ENCODE measurements around the gene ELK3. TPM values are rescaled to one million over a fixed set of nuclear protein-coding genes. Genes with fewer than 3 reads are reported as not detected.

The ELK3 gene
- polyA plus RNA-seq, 1 experiment, result 20.9 TPM

DNA sequence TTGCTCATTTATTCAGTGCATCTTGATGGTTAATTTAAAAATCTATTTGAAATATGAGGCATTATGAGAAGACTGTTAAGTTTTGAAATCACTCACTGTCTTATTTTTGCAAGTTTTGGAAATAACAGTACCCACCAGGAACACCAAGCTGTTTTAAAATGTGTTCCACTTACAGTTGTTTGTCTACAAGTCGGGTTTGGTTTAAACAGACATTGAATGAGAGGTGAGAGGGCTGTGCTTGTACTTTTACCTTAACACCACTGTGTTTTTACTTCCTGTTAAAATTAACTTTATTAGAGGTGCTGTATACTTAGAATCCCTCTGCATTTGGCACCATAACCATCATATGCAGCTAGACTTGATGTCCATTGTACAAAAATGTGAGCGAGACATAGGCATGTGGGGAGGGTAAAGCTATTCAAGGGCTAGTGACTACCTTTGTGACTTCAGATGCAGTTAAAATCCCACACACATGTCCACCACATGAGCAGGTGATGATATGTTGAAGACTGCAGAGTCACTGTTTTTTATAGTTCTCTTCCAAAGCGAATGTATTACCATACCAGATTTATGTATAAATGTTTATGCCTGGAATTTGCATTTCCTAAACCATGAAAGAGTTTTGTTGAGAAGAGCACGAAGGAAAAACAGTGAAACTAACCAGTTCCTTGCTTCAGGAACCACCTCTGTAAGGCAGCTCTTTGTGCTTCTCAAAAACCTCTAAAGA, 12.9 kb downstream of the ELK3 start:
- no peak overlapping the region for H3K4me3 ChIP-seq (ENCODE audit: low read depth, low read length)
- H3K36me3 ChIP-seq (ENCODE audit: control insufficient read depth, insufficient read depth, low read length), result no peaks in the 10 kb centered on the region
- ChIA-PET CTCF (interaction anchor here (1.1 to 1.6 kb wide), 2 partner anchors 8 to 309 kb away, joined by 3 to 8 read pairs; no protein-coding TSS in a partner anchor), POLR2A (no interaction called here)
- no peak for DNase-seq (ENCODE audit: low read depth)
- TF ChIP-seq, protein P1, sequence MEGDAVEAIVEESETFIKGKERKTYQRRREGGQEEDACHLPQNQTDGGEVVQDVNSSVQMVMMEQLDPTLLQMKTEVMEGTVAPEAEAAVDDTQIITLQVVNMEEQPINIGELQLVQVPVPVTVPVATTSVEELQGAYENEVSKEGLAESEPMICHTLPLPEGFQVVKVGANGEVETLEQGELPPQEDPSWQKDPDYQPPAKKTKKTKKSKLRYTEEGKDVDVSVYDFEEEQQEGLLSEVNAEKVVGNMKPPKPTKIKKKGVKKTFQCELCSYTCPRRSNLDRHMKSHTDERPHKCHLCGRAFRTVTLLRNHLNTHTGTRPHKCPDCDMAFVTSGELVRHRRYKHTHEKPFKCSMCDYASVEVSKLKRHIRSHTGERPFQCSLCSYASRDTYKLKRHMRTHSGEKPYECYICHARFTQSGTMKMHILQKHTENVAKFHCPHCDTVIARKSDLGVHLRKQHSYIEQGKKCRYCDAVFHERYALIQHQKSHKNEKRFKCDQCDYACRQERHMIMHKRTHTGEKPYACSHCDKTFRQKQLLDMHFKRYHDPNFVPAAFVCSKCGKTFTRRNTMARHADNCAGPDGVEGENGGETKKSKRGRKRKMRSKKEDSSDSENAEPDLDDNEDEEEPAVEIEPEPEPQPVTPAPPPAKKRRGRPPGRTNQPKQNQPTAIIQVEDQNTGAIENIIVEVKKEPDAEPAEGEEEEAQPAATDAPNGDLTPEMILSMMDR (IDR thresholded peaks at IDR 0.05; ENCODE audit: insufficient read depth, low read depth, low read length), result no peak
- no peaks in the 10 kb centered on the region for H3K27me3 ChIP-seq (ENCODE audit: control insufficient read depth, insufficient read depth, low read length)

DNA sequence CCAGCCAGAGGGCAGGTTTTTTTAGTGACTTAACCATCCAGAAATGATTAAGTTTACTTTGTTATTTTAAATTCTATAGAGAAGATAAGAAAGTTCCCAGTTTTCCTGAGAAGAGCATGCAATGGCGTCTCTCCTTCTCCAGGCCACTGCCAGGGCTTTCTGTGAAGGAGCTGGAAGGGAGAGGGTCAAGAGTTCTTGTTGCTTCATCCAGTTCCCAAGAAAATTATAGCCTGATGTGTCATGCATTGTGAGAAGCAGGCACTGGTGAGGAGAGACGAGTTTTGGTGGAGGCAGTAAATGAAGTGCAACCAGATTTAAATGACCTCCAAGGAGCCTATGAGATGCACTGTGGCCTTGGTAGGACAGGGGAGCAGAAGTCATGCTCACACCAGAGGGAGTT, 14.2 kb downstream of the ELK3 start:
- no peaks in the 10 kb centered on the region for H3K36me3 ChIP-seq (ENCODE audit: control insufficient read depth, insufficient read depth, low read length)
- H3K4me3 ChIP-seq (ENCODE audit: low read depth, low read length), result no peak overlapping the region
- ChIA-PET CTCF (interaction anchor here (0.7 to 1.6 kb wide), 4 partner anchors 9 to 307 kb away, joined by 3 to 8 read pairs (median 4); no protein-coding TSS in a partner anchor), POLR2A (no interaction called here)
- no peaks in the 10 kb centered on the region for H3K27me3 ChIP-seq (ENCODE audit: control insufficient read depth, insufficient read depth, low read length)
- DNase-seq (ENCODE audit: low read depth), result no peak
- TF ChIP-seq, protein P1 (IDR thresholded peaks at IDR 0.05; ENCODE audit: insufficient read depth, low read depth, low read length), result no peak

DNA sequence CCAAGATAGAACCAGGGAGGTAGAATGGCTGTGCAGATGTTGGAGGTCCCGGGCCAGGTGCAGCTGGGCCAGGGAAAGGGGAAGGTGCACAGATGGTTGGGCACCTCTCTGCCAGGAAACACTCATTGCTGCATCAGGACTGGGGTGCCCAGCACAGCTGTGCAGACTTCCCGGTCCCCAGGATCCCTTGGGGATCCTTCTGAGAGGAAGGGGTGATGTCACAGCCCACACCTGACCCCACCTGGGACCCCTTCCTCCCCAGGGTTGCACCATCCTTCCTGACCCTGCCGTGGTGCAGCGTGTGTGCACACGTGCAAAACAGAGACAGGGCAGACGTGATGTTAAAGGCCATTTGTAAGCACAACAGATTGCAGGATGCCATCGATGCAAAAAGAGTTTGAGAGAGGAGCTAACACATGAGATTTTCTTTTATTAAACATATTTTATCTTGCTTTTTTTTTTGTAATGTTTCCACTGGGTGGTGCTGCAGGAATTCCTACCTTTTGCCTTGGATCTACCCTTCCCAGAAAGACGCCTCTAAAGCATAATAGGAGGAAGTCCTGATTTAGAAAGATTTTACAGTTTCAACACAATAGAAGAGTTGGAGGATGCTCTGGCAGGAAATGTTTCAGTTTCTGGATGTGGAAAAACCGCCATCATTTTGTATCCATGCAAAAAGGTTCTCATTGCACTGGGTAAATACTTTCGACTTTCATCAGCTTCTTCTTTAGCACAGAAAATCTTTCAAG, 14.8 kb downstream of the ELK3 start:
- no peak overlapping the region for H3K4me3 ChIP-seq (ENCODE audit: low read depth, low read length)
- CTCF ChIA-PET, result interaction anchor here (0.7 to 4.5 kb wide), 6 partner anchors 10 to 307 kb away, joined by 3 to 32 read pairs (median 4); no protein-coding TSS in a partner anchor
- POLR2A ChIA-PET, result no interaction called here

DNA sequence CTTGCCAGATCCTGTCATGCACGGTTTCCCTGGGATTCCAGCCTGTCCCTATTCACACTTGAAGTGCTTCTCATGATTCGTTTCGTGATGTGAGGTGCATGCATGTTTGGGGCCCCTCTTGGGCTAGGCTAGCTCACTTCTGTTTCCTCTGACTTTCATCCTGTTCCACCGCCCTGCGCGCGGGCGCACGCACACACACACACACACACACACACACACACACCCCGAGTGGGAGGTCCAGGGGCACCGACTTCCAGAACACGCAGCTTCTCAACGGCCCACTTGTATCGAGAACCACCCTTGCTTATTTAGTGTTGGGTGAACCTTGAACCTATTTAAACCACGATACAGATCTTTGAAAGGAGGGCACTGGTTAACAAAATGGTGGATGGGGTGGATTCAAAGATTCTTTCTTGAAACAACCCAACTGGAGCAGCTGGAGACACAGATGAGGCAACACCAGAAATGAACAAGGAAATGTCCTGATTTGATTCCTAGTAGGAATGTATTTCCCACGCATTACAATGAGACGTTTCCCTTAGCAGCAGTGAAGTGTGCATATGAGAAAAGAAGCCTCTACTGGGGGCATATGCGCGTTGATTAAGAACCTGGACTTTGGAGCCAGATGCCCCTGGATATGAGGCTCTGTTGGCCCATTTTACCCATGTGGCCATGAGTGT, 16.3 kb downstream of the ELK3 start:
- DNase-seq (ENCODE audit: low read depth), result no peak
- Histone ChIP-seq H3K27me3 (ENCODE audit: control insufficient read depth, insufficient read depth, low read length) (no peaks in the 10 kb centered on the region), H3K36me3 (ENCODE audit: control insufficient read depth, insufficient read depth, low read length) (no peaks in the 10 kb centered on the region), H3K4me3 (ENCODE audit: low read depth, low read length) (no peak overlapping the region)
- TF ChIP-seq, protein P1 (IDR thresholded peaks at IDR 0.05; ENCODE audit: insufficient read depth, low read depth, low read length), result no peak
- ChIA-PET CTCF (interaction anchor here (0.6 to 4.5 kb wide), 7 partner anchors 8 to 306 kb away, joined by 3 to 32 read pairs (median 4); partner anchors contain the start of gene CDK17), POLR2A (no interaction called here)

More for the DNA sequence above, 14.8 kb downstream of the ELK3 start:
- Histone ChIP-seq H3K27me3 (ENCODE audit: control insufficient read depth, insufficient read depth, low read length) (no peaks in the 10 kb centered on the region), H3K36me3 (ENCODE audit: control insufficient read depth, insufficient read depth, low read length) (no peaks in the 10 kb centered on the region)
- no peak for DNase-seq (ENCODE audit: low read depth)
- TF ChIP-seq, protein P1 (IDR thresholded peaks at IDR 0.05; ENCODE audit: insufficient read depth, low read depth, low read length), result no peak

DNA sequence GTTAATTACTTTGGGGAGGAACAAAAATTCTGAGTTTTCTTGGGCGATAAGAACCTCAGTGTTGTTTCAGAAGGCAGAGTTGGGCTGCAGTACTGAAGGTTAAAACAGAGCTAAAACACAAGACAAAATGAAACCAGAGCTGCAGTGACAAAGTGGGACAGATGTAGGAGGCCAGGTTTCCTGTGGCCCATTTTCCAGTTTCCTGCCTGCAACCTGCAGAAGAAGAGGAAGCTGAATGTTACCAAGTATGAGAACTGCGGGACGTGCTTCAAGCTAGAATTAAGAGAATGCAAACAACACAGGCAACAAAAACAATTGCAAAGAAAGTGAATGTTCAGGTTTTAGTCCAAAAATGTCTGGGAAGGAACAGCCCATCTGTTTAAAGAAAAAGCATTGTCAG, 17.8 kb downstream of the ELK3 start:
- no peaks in the 10 kb centered on the region for H3K27me3 ChIP-seq (ENCODE audit: control insufficient read depth, insufficient read depth, low read length)
- POLR2A ChIA-PET, result no interaction called here
- no peaks in the 10 kb centered on the region for H3K36me3 ChIP-seq (ENCODE audit: control insufficient read depth, insufficient read depth, low read length)
- DNase-seq (ENCODE audit: low read depth), result no peak
- CTCF ChIA-PET, result interaction anchor here (1.0 to 4.5 kb wide), 6 partner anchors 10 to 305 kb away, joined by 3 to 32 read pairs (median 4); partner anchors contain the start of gene CDK17
- H3K4me3 ChIP-seq (ENCODE audit: low read depth, low read length), result no peak overlapping the region
- TF ChIP-seq, protein P1 (IDR thresholded peaks at IDR 0.05; ENCODE audit: insufficient read depth, low read depth, low read length), result no peak

Measured in BJ (cell line).